ENCODE data around the gene KLHL11. TPM values are rescaled to one million over a fixed set of nuclear protein-coding genes. Genes with fewer than 3 reads are reported as not detected.

The KLHL11 gene
- total and polyA plus RNA-seq, 10 donors = 0.17 to 25.2 (median 11.0) TPM

DNA sequence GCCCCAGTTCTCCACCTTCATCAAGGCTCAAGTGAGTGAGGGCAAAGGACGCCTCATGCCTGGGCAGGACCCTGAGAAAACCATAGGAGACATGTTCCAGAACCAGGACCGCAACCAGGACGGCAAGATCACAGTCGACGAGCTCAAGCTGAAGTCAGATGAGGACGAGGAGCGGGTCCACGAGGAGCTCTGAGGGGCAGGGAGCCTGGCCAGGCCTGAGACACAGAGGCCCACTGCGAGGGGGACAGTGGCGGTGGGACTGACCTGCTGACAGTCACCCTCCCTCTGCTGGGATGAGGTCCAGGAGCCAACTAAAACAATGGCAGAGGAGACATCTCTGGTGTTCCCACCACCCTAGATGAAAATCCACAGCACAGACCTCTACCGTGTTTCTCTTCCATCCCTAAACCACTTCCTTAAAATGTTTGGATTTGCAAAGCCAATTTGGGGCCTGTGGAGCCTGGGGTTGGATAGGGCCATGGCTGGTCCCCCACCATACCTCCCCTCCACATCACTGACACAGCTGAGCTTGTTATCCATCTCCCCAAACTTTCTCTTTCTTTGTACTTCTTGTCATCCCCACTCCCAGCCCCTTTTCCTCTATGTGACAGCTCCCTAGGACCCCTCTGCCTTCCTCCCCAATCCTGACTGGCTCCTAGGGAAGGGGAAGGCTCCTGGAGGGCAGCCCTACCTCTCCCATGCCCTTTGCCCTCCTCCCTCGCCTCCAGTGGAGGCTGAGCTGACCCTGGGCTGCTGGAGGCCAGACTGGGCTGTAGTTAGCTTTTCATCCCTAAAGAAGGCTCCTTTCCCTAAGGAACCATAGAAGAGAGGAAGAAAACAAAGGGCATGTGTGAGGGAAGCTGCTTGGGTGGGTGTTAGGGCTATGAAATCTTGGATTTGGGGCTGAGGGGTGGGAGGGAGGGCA is 42.7 kb downstream of the KLHL11 start:
- Histone ChIP-seq H3K9me3 (no peaks in the 10 kb centered on the region), H3K27me3 (replicated peaks in 1 of 7) (no peaks in the 10 kb centered on the region), H3K4me1 (no peaks in the 10 kb centered on the region), H3K4me3 (no peak overlapping the region), H3K36me3 (peaks cover 0 to 35% (median 22%) of the 10 kb centered on the region in 6 donors), H3K27ac (no peak overlapping the region)
- DNase-seq = no peak
- WGBS, 5 donors = 79 to 88% (median 82%) methylated on average over 12 of the region's 12 CpGs
- TF ChIP-seq POLR2AphosphoS5 (IDR thresholded peaks at IDR 0.05) = peak in 1 of 3 donors; percentile 35
- TF ChIP-seq, protein P1, sequence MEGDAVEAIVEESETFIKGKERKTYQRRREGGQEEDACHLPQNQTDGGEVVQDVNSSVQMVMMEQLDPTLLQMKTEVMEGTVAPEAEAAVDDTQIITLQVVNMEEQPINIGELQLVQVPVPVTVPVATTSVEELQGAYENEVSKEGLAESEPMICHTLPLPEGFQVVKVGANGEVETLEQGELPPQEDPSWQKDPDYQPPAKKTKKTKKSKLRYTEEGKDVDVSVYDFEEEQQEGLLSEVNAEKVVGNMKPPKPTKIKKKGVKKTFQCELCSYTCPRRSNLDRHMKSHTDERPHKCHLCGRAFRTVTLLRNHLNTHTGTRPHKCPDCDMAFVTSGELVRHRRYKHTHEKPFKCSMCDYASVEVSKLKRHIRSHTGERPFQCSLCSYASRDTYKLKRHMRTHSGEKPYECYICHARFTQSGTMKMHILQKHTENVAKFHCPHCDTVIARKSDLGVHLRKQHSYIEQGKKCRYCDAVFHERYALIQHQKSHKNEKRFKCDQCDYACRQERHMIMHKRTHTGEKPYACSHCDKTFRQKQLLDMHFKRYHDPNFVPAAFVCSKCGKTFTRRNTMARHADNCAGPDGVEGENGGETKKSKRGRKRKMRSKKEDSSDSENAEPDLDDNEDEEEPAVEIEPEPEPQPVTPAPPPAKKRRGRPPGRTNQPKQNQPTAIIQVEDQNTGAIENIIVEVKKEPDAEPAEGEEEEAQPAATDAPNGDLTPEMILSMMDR (IDR thresholded peaks at IDR 0.05 in 8 of 11, conservative IDR thresholded peaks at IDR 0.05 in 3 of 11) = no peak
- no peak for TF ChIP-seq POLR2A (IDR thresholded peaks at IDR 0.05)
- intact Hi-C loops (cut with DNase I; ENCODE audit: low total_unique reads) = no loop called here

DNA sequence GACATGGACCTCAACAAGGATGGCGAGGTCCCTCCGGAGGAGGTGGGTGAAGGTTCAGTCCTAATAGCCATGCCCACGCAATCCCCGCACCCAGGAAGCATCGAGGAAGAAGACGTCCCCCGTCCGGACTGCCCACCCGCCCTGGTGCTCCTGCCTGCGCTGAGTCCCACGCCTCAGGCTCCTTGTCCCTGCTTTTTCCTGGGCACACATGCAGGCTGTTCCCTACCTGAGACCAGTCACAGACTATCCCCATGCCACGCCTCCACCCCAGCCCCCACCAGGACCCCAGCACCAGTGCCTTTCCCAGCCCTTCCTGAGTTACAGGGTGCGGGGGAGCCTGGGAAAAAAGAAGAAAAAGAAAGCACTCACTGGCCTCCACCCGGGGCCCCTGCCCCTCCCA is 43.4 kb downstream of the KLHL11 start:
- intact Hi-C loops (cut with DNase I; ENCODE audit: low total_unique reads) = no loop called here
- Histone ChIP-seq H3K27me3 (replicated peaks in 1 of 7) (no peaks in the 10 kb centered on the region), H3K4me1 (no peaks in the 10 kb centered on the region), H3K27ac (no peak overlapping the region), H3K36me3 (peaks cover 0 to 28% (median 17%) of the 10 kb centered on the region in 6 donors), H3K9me3 (no peaks in the 10 kb centered on the region), H3K4me3 (no peak overlapping the region)
- TF ChIP-seq, protein P1 (IDR thresholded peaks at IDR 0.05 in 8 of 11, conservative IDR thresholded peaks at IDR 0.05 in 3 of 11) = no peak
- no peak for TF ChIP-seq POLR2A (IDR thresholded peaks at IDR 0.05)
- TF ChIP-seq POLR2AphosphoS5 (IDR thresholded peaks at IDR 0.05) = no peak
- WGBS, 5 donors = 88 to 92% (median 89%) methylated on average over 11 to 14 of the region's 14 CpGs
- no peak for DNase-seq

DNA sequence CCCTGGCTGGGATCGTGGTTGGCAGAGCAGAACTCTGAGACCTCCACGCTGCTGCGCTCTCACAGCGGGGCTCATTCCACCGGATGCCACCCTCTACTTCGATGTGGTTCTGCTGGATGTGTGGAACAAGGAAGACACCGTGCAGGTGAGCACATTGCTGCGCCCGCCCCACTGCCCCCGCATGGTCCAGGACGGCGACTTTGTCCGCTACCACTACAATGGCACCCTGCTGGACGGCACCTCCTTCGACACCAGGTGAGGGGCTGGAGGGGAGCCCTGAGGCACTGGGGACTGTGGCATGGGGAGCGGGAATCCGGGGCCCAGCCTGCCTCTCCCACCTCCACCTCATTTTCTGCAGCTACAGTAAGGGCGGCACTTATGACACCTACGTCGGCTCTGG is 47.2 kb downstream of the KLHL11 start:
- TF ChIP-seq POLR2A (IDR thresholded peaks at IDR 0.05) = no peak
- TF ChIP-seq, protein P1 (IDR thresholded peaks at IDR 0.05 in 8 of 11, conservative IDR thresholded peaks at IDR 0.05 in 3 of 11) = no peak
- TF ChIP-seq POLR2AphosphoS5 (IDR thresholded peaks at IDR 0.05) = no peak
- Histone ChIP-seq H3K36me3 (no peaks in the 10 kb centered on the region), H3K4me3 (no peak overlapping the region), H3K27me3 (replicated peaks in 1 of 7) (peaks cover 0 to 2% (median 0%) of the 10 kb centered on the region in 7 donors), H3K27ac (no peak overlapping the region), H3K9me3 (no peaks in the 10 kb centered on the region), H3K4me1 (peaks cover 0 to 6% (median under 1%) of the 10 kb centered on the region in 6 donors)
- DNase-seq = no peak
- WGBS, 5 donors = 89 to 98% (median 94%) methylated on average over 18 to 20 of the region's 20 CpGs
- intact Hi-C loops (cut with DNase I; ENCODE audit: low total_unique reads) = no loop called here

DNA sequence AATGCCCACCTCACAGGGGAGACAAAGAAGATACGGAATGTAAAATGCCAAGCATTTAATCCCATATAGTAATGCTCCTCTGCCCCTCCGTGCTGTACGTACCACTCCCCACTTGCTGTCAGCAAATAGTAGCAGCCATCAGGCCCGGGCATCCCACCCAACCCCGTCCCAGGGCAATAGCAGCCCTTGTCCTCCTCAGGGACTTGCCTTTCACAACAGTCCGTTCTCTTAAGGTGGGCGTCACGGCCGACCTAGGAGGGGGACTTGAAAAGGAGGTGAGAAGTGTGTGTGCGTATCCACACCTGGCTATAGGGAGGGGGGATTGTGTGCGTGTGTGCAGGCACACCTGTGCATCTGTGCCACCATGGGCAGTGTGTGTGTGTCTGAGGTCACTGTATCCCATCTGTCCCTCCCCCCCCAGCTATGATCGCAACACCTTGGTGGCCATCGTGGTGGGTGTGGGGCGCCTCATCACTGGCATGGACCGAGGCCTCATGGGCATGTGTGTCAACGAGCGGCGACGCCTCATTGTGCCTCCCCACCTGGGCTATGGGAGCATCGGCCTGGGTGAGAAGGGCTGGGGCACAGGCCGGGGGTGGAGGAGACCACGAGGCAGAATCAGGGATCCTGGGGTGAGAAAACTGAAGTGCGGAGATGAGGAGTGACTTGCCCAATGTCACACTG is 48.4 kb downstream of the KLHL11 start:
- Histone ChIP-seq H3K36me3 (no peaks in the 10 kb centered on the region), H3K4me1 (peaks cover 5 to 18% (median 11%) of the 10 kb centered on the region in 6 donors), H3K9me3 (no peaks in the 10 kb centered on the region), H3K27ac (no peak overlapping the region), H3K27me3 (replicated peaks in 1 of 7) (peaks cover 0 to 15% (median 0%) of the 10 kb centered on the region in 7 donors), H3K4me3 (no peak overlapping the region)
- intact Hi-C loops (cut with DNase I; ENCODE audit: low total_unique reads) = no loop called here
- TF ChIP-seq POLR2AphosphoS5 (IDR thresholded peaks at IDR 0.05) (no peak), POLR2A (IDR thresholded peaks at IDR 0.05) (no peak)
- TF ChIP-seq, protein P1 (IDR thresholded peaks at IDR 0.05 in 8 of 11, conservative IDR thresholded peaks at IDR 0.05 in 3 of 11) = no peak
- 93 to 97% (median 93%) methylated on average over 23 of the region's 23 CpGs for WGBS, 5 donors
- DNase-seq = no peak

All from spleen (tissue), 11 donors.